NCI-H446 treated with DMSO at 0.1 percent for 48 hours (cell line): ENCODE results near the gene C2CD4A.
A peak's percentile ranks its signal among the peaks of the same experiment; 100 is the strongest.
"Not testable (repeated sequence)": the region's sequence is repeated elsewhere in the genome, so short reads cannot be mapped to it uniquely, and the experiment has no call there.

Experiments
- DNase-seq: peaks from one replicate; lab custom pipeline; 2025; lab: John Stamatoyannopoulos, UW

The C2CD4A gene

GRCh38 chr15:62066663-62067447 lies at the start of gene C2CD4A:
Gene C2CD4A, plus strand, starts transcription at chr15:62066977. Its CDS starts 637 bp downstream, at chr15:62067614.
- peak; percentile 2 for DNase-seq

GRCh38 chr15:62020576-62021160 lies 46.1 kb upstream of the C2CD4A start:
- no peak for DNase-seq

GRCh38 chr15:62021991-62022600 lies 44.7 kb upstream of the C2CD4A start:
- DNase-seq = no peak

- no peak for DNase-seq
Observed at GRCh38 chr15:62026487-62027262, 40.1 kb upstream of the C2CD4A start.

GRCh38 chr15:62027263-62027565 lies 39.6 kb upstream of the C2CD4A start:
- DNase-seq = no peak

GRCh38 chr15:62027916-62028315 lies 38.9 kb upstream of the C2CD4A start:
- no peak for DNase-seq

- DNase-seq = no peak
Observed at GRCh38 chr15:62035256-62035924, 31.4 kb upstream of the C2CD4A start.

GRCh38 chr15:62046078-62046743 lies 20.6 kb upstream of the C2CD4A start:
- no peak for DNase-seq

GRCh38 chr15:62047282-62047827 lies 19.4 kb upstream of the C2CD4A start:
- no peak for DNase-seq

- not testable (repeated sequence) for DNase-seq
Observed at GRCh38 chr15:62048254-62048653, 18.5 kb upstream of the C2CD4A start.

GRCh38 chr15:62050115-62050514 lies 16.7 kb upstream of the C2CD4A start:
- no peak for DNase-seq

- DNase-seq = no peak
Observed at GRCh38 chr15:62051166-62051565, 15.6 kb upstream of the C2CD4A start.

GRCh38 chr15:62052713-62053112 lies 14.1 kb upstream of the C2CD4A start:
- no peak for DNase-seq

GRCh38 chr15:62053439-62054085 lies 13.2 kb upstream of the C2CD4A start:
- DNase-seq = no peak

GRCh38 chr15:62054979-62055378 lies 11.8 kb upstream of the C2CD4A start:
- DNase-seq = no peak

GRCh38 chr15:62057341-62057980 lies 9.3 kb upstream of the C2CD4A start:
- DNase-seq = no peak

- DNase-seq = no peak
Observed at GRCh38 chr15:62058327-62059028, 8.3 kb upstream of the C2CD4A start.

- no peak for DNase-seq
Observed at GRCh38 chr15:62059108-62059815, 7.5 kb upstream of the C2CD4A start.

- DNase-seq = no peak
Observed at GRCh38 chr15:62059816-62060112, 7.0 kb upstream of the C2CD4A start.
